OCI-LY1 (cell line): Measurements from ENCODE around the gene LRRC4.

Source experiments
- EZH2 ChIP-seq: fragments of 200-600 bp; sonication (generic), shearing (Covaris generic); IDR thresholded peaks from 2 replicates; pipeline ENCODE4 v1.8.0; 2017; ENCODE audit warnings: borderline replicate concordance, mixed run types, mild to moderate bottlenecking, antibody characterized with exemption, low read length, moderate library complexity, mixed read lengths
- TF ChIP-seq, protein P1 (sequence below): fragments of 200-600 bp; sonication (generic), shearing (Covaris generic); IDR thresholded peaks from 2 replicates; pipeline ENCODE4 v1.5.1; 2017; ENCODE audit warnings: mild to moderate bottlenecking, antibody characterized with exemption, low read length, moderate library complexity, mixed read lengths

DNA sequence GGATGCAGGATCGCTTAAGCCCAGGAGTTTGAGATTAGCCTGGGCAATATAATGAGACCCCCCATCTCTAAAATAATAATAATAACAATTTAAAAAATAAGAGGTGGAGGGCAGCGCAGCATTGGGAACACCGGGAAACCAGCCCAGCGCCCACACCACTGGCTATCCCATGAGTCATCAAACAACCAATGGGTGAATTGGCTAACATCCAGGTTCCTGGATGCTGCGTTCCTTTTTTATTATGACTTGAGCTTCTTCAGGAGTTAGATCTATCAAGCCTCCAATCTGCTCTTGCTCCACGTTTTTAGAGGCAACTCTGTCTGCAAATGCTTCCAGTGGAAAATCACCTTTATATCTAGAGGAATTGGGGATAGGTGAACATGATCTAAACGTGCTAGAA lies 10.0 kb upstream of the LRRC4 start:
- no peak for TF ChIP-seq EZH2
- TF ChIP-seq, protein P1, sequence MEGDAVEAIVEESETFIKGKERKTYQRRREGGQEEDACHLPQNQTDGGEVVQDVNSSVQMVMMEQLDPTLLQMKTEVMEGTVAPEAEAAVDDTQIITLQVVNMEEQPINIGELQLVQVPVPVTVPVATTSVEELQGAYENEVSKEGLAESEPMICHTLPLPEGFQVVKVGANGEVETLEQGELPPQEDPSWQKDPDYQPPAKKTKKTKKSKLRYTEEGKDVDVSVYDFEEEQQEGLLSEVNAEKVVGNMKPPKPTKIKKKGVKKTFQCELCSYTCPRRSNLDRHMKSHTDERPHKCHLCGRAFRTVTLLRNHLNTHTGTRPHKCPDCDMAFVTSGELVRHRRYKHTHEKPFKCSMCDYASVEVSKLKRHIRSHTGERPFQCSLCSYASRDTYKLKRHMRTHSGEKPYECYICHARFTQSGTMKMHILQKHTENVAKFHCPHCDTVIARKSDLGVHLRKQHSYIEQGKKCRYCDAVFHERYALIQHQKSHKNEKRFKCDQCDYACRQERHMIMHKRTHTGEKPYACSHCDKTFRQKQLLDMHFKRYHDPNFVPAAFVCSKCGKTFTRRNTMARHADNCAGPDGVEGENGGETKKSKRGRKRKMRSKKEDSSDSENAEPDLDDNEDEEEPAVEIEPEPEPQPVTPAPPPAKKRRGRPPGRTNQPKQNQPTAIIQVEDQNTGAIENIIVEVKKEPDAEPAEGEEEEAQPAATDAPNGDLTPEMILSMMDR = no peak
